GM18870 (cell line): Measurements from ENCODE around the gene COQ8B.
"Not testable (repeated sequence)": the region's sequence is repeated elsewhere in the genome, so short reads cannot be mapped to it uniquely, and the experiment has no call there.

Experiments
- ATAC-seq: cut with Tn5 transposase; IDR thresholded peaks from one replicate; pipeline ENCODE4 v1.9.1; 2021; ENCODE audit warnings: moderate library complexity; ENCODE audit not compliant: unreplicated experiment

The COQ8B gene

GRCh38 chr19:40716482-40717324 lies at the start of gene COQ8B, which contains the start of gene ITPKC:
TSS of gene COQ8B (minus strand) at chr19:40716886. CDS start at chr19:40714632, 2,254 bp downstream.
TSS of gene ITPKC (plus strand) at chr19:40717112. CDS start at chr19:40717136, 24 bp downstream.
- peak; percentile 68 for ATAC-seq

GRCh38 chr19:40766385-40766784 lies 49.7 kb upstream of the COQ8B start:
- not testable (repeated sequence) for ATAC-seq

GRCh38 chr19:40763963-40764362 lies 47.3 kb upstream of the COQ8B start:
- ATAC-seq = no peak

GRCh38 chr19:40763526-40763925 lies 46.8 kb upstream of the COQ8B start:
- no peak for ATAC-seq

- no peak for ATAC-seq
Measured at GRCh38 chr19:40762754-40763470, 46.2 kb upstream of the COQ8B start.

GRCh38 chr19:40759352-40759751 lies 42.7 kb upstream of the COQ8B start:
- ATAC-seq = no peak

GRCh38 chr19:40758491-40758890 lies 41.8 kb upstream of the COQ8B start:
- ATAC-seq = no peak

GRCh38 chr19:40756502-40757110 lies 39.9 kb upstream of the COQ8B start:
- no peak for ATAC-seq

- ATAC-seq = no peak
Measured at GRCh38 chr19:40755791-40756190, 39.1 kb upstream of the COQ8B start.

- ATAC-seq = no peak
Measured at GRCh38 chr19:40755248-40755624, 38.5 kb upstream of the COQ8B start.

GRCh38 chr19:40754611-40755247 lies 38.0 kb upstream of the COQ8B start:
- ATAC-seq = no peak

- ATAC-seq = no peak
Measured at GRCh38 chr19:40752257-40752781, 35.6 kb upstream of the COQ8B start.

GRCh38 chr19:40750874-40751537 lies 34.3 kb upstream of the COQ8B start, which contains the start of gene SNRPA:
TSS of gene SNRPA (plus strand) at chr19:40751203. CDS start at chr19:40751409, 206 bp downstream.
- peak; percentile 67 for ATAC-seq

GRCh38 chr19:40750058-40750873 lies 33.6 kb upstream of the COQ8B start, which contains the start of gene ACTMAP:
TSS of gene ACTMAP (minus strand) at chr19:40750477. CDS start at chr19:40749803, 674 bp downstream.
- peak; percentile 83 for ATAC-seq

GRCh38 chr19:40747536-40747935 lies 30.9 kb upstream of the COQ8B start:
- no peak for ATAC-seq

- no peak for ATAC-seq
Measured at GRCh38 chr19:40745402-40745780, 28.7 kb upstream of the COQ8B start.

GRCh38 chr19:40744554-40745401 lies 28.1 kb upstream of the COQ8B start:
- no peak for ATAC-seq

- no peak for ATAC-seq
Measured at GRCh38 chr19:40743926-40744325, 27.2 kb upstream of the COQ8B start.
